Gastrocnemius medialis (tissue), 4 donors: ENCODE results near the gene ERO1B.

Experiments
- CTCF ChIP-seq, 5 experiments: fragments of 450-650 bp in 3 of 5; fragments of 200-600 bp in 2 of 5; sonication (generic) in 2 of 5; IDR thresholded peaks in 4 of 5; conservative IDR thresholded peaks in 1 of 5; 1 replicate in 4 of 5; 2 replicates in 1 of 5; pipeline ENCODE4 v1.5.1; 2016 to 2019; ENCODE audit warnings: antibody characterized with exemption in 5 of 5, mild to moderate bottlenecking in 3 of 5, moderate library complexity in 3 of 5
- POLR2A ChIP-seq, 2 donors: fragments of 450-650 bp; IDR thresholded peaks; one replicate each; pipeline ENCODE4 v1.6.1; 2017; ENCODE audit warnings: antibody characterized with exemption in 2 of 2, mild to moderate bottlenecking in 2 of 2, moderate library complexity in 2 of 2

- no peak for TF ChIP-seq CTCF (IDR thresholded peaks at IDR 0.05 in 4 of 5, conservative IDR thresholded peaks at IDR 0.05 in 1 of 5)
- TF ChIP-seq POLR2A (IDR thresholded peaks at IDR 0.05) = no peak
Measured at GRCh38 chr1:236303675-236304074, 21.9 kb upstream of the ERO1B start.
